Measurements from ENCODE around the gene ADD2. TPM values are rescaled to one million over a fixed set of nuclear protein-coding genes. Genes with fewer than 3 reads are reported as not detected.

Gene ADD2
- total RNA-seq, 1 experiment from 2014 or later: 3.5 TPM

GRCh38 chr2:70719231-70719630 lies 48.8 kb downstream of the ADD2 start:
- Histone ChIP-seq H3K79me2 (ENCODE audit: low read depth) (no peaks in the 10 kb centered on the region), H3K27ac (no peak overlapping the region), H3K9me3 (ENCODE audit: insufficient read depth, low read depth) (no peaks in the 10 kb centered on the region), H3K4me3 (no peak overlapping the region), H4K20me1 (ENCODE audit: insufficient read depth) (no peaks in the 10 kb centered on the region), H3K36me3 (ENCODE audit: low read depth) (no peaks in the 10 kb centered on the region), H3K4me1 (replicated peaks; ENCODE audit: insufficient read depth) (no peaks in the 10 kb centered on the region), H3K4me2 (no peak overlapping the region), H2AFZ (no peak overlapping the region), H3K27me3 (ENCODE audit: insufficient read depth, low read depth) (peaks cover 35% of the 10 kb centered on the region), H3F3A (ENCODE audit: insufficient read depth, low read depth) (no peaks in the 10 kb centered on the region), H3K9me2 (ENCODE audit: insufficient read depth) (no peaks in the 10 kb centered on the region)
- intact Hi-C loops (cut with micrococcal nuclease; ENCODE audit: unreplicated experiment): no loop called here
- DNase-seq: no peak
- CTCF ChIA-PET: interaction anchor here (0.6 kb wide), 1 partner anchor 50 kb away, joined by 3 read pairs; no protein-coding TSS in a partner anchor
- POLR2A ChIA-PET (ENCODE audit: unreplicated experiment): no interaction called here
- BruUV-seq (replicated peaks): no TSS peak
- no peak for TF ChIP-seq EZH2 (IDR thresholded peaks at IDR 0.05; ENCODE audit: low read depth)

GRCh38 chr2:70718736-70719135 lies 49.3 kb downstream of the ADD2 start:
- no peaks in the 10 kb centered on the region for H3K36me3 ChIP-seq (ENCODE audit: low read depth)
- H3F3A ChIP-seq (ENCODE audit: insufficient read depth, low read depth): no peaks in the 10 kb centered on the region
- intact Hi-C loops (cut with micrococcal nuclease; ENCODE audit: unreplicated experiment): no loop called here
- CTCF ChIA-PET: no interaction called here
- H3K4me2 ChIP-seq: no peak overlapping the region
- no peak for DNase-seq
- no peak overlapping the region for H3K27ac ChIP-seq
- peaks cover 35% of the 10 kb centered on the region for H3K27me3 ChIP-seq (ENCODE audit: insufficient read depth, low read depth)
- TF ChIP-seq EZH2 (IDR thresholded peaks at IDR 0.05; ENCODE audit: low read depth): no peak
- no peak for TF ChIP-seq CTCF (conservative IDR thresholded peaks at IDR 0.05)
- H3K4me1 ChIP-seq (replicated peaks; ENCODE audit: insufficient read depth): no peaks in the 10 kb centered on the region
- no peaks in the 10 kb centered on the region for H4K20me1 ChIP-seq (ENCODE audit: insufficient read depth)
- POLR2A ChIA-PET (ENCODE audit: unreplicated experiment): no interaction called here
- BruUV-seq (replicated peaks): no TSS peak
- no peaks in the 10 kb centered on the region for H3K9me2 ChIP-seq (ENCODE audit: insufficient read depth)
- H3K4me3 ChIP-seq: no peak overlapping the region
- no peaks in the 10 kb centered on the region for H3K9me3 ChIP-seq (ENCODE audit: insufficient read depth, low read depth)
- no peak overlapping the region for H2AFZ ChIP-seq
- no peaks in the 10 kb centered on the region for H3K79me2 ChIP-seq (ENCODE audit: low read depth)

GRCh38 chr2:70718241-70718640 lies 49.8 kb downstream of the ADD2 start:
- intact Hi-C loops (cut with micrococcal nuclease; ENCODE audit: unreplicated experiment): no loop called here
- no peaks in the 10 kb centered on the region for H3K36me3 ChIP-seq (ENCODE audit: low read depth)
- TF ChIP-seq EZH2 (IDR thresholded peaks at IDR 0.05; ENCODE audit: low read depth): no peak
- TF ChIP-seq CTCF (conservative IDR thresholded peaks at IDR 0.05): no peak
- no peaks in the 10 kb centered on the region for H4K20me1 ChIP-seq (ENCODE audit: insufficient read depth)
- no peaks in the 10 kb centered on the region for H3F3A ChIP-seq (ENCODE audit: insufficient read depth, low read depth)
- no peaks in the 10 kb centered on the region for H3K9me3 ChIP-seq (ENCODE audit: insufficient read depth, low read depth)
- H3K4me3 ChIP-seq: no peak overlapping the region
- no peaks in the 10 kb centered on the region for H3K4me1 ChIP-seq (replicated peaks; ENCODE audit: insufficient read depth)
- POLR2A ChIA-PET (ENCODE audit: unreplicated experiment): no interaction called here
- no peak overlapping the region for H3K27ac ChIP-seq
- no peak for DNase-seq
- peaks cover 35% of the 10 kb centered on the region for H3K27me3 ChIP-seq (ENCODE audit: insufficient read depth, low read depth)
- BruUV-seq (replicated peaks): no TSS peak
- no peak overlapping the region for H2AFZ ChIP-seq
- CTCF ChIA-PET: no interaction called here
- no peaks in the 10 kb centered on the region for H3K79me2 ChIP-seq (ENCODE audit: low read depth)
- H3K9me2 ChIP-seq (ENCODE audit: insufficient read depth): no peaks in the 10 kb centered on the region
- no peak overlapping the region for H3K4me2 ChIP-seq

- CTCF ChIA-PET: no interaction called here
- Histone ChIP-seq H4K20me1 (ENCODE audit: insufficient read depth) (no peaks in the 10 kb centered on the region), H3K4me1 (replicated peaks; ENCODE audit: insufficient read depth) (no peaks in the 10 kb centered on the region), H3K27ac (no peak overlapping the region), H3K4me2 (no peak overlapping the region), H2AFZ (no peak overlapping the region), H3K9me3 (ENCODE audit: insufficient read depth, low read depth) (no peaks in the 10 kb centered on the region), H3K79me2 (ENCODE audit: low read depth) (no peaks in the 10 kb centered on the region), H3K4me3 (no peak overlapping the region), H3K36me3 (ENCODE audit: low read depth) (no peaks in the 10 kb centered on the region), H3F3A (ENCODE audit: insufficient read depth, low read depth) (no peaks in the 10 kb centered on the region), H3K9me2 (ENCODE audit: insufficient read depth) (no peaks in the 10 kb centered on the region), H3K27me3 (ENCODE audit: insufficient read depth, low read depth) (peaks cover 35% of the 10 kb centered on the region)
- TF ChIP-seq EZH2 (IDR thresholded peaks at IDR 0.05; ENCODE audit: low read depth) (no peak), CTCF (conservative IDR thresholded peaks at IDR 0.05) (no peak)
- intact Hi-C loops (cut with micrococcal nuclease; ENCODE audit: unreplicated experiment): no loop called here
- no peak for DNase-seq
- BruUV-seq (replicated peaks): no TSS peak
- POLR2A ChIA-PET (ENCODE audit: unreplicated experiment): interaction anchor here (0.7 kb wide), 1 partner anchor 329 kb away, joined by 7 read pairs; no protein-coding TSS in a partner anchor
Observed at GRCh38 chr2:70717431-70718038, 50.5 kb downstream of the ADD2 start.

All from PC-9 (cell line).